Activated CD4-positive, alpha-beta T cell treated with anti-CD3 and anti-CD28 coated beads, Interleukin-2, amount 10 ng/mL, durations not matched to agents 24 days and 14 days (primary cell): ENCODE measurements around the gene PEX1. TPM values are rescaled to one million over a fixed set of nuclear protein-coding genes. Genes with fewer than 3 reads are reported as not detected.
"Not testable (repeated sequence)": the region's sequence is repeated elsewhere in the genome, so short reads cannot be mapped to it uniquely, and the experiment has no call there.

Experiments
- DNase-seq: peaks from one replicate; pipeline ENCODE4 v3.0.0; 2022
- H3K27ac Mint-ChIP-seq: one replicate; pipeline ENCODE4 v1.8.0; 2022; ENCODE audit warnings: mild to moderate bottlenecking, mixed read lengths
- H3K27me3 Mint-ChIP-seq: one replicate; pipeline ENCODE4 v1.8.0; 2022; ENCODE audit warnings: mixed read lengths
- H3K36me3 Mint-ChIP-seq: one replicate; pipeline ENCODE4 v1.8.0; 2022; ENCODE audit warnings: low read depth, mild to moderate bottlenecking, mixed read lengths
- H3K4me1 Mint-ChIP-seq: one replicate; pipeline ENCODE4 v1.8.0; 2021; ENCODE audit warnings: mixed read lengths
- H3K4me3 Mint-ChIP-seq: one replicate; pipeline ENCODE4 v1.8.0; 2022; ENCODE audit warnings: mild to moderate bottlenecking, moderate library complexity, mixed read lengths
- H3K9me3 Mint-ChIP-seq: one replicate; pipeline ENCODE4 v1.8.0; 2021; ENCODE audit warnings: mixed read lengths
- intact Hi-C: fragments of 100-400 bp; cut with micrococcal nuclease; formaldehyde crosslinking; loops from one replicate; pipeline ENCODE4 v1.15.1; 2023
- total RNA-seq: library from RNA; stranded (reverse); gene quantifications from 2 replicates; pipeline ENCODE4 v1.2.3, GENCODE V29; 2022

PEX1 gene
- total RNA-seq, 1 donor from 2014 or later = 14.4 TPM

DNA sequence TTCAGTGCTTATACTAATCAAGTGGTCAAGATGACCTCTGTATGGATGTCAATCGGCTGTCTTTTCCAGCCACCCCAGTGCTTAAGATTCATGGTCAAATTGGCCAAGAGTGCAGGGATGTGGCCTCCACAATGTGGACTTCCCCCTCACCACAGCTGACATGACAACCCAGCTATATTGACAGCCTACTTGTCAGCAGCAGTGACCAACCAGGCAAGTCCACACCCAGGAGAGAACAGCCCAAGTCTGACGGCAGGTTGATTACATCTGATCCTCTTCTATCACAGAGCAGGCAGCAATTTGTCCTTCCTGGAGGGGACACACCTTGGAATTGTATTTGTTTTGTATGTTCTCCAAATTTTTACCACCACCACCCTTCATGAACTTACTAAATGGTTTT is 42.3 kb downstream of the PEX1 start:
- no peak overlapping the region for H3K27ac Mint-ChIP-seq
- H3K9me3 Mint-ChIP-seq = no peaks in the 10 kb centered on the region

DNA sequence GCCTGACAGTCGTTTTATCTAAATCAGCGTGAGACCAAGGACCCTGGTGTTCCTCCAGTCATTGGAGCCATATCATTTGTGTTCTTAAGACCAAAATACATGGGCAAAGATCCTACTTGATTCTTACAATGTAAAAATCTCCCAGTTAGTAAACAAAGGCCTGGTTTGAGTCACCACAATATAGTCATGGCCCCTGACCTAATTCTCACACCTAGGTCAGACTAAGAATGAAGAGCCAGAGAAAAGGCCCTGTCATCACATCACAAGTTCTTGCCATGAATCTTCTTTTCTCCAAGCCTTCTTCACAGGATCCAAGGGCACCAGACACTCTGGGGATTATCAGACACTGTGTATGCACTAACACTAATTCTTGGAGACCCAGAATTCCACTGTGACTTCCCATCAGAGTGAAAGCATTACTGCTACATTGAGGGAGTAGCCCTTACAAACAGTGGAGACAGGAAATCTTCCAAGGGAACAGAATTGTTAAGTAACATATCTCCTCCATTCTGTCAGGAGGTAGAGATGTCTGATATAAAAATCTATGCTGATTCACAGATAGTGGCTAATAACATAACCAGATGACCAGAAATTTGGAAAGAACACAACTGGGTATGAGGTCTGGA is 42.9 kb downstream of the PEX1 start:
- no peak for DNase-seq
- no peak overlapping the region for H3K27ac Mint-ChIP-seq
- H3K27me3 Mint-ChIP-seq = no peaks in the 10 kb centered on the region
- H3K36me3 Mint-ChIP-seq = peaks cover 11% of the 10 kb centered on the region
- no peak overlapping the region for H3K4me3 Mint-ChIP-seq
- no peaks in the 10 kb centered on the region for H3K4me1 Mint-ChIP-seq
- H3K9me3 Mint-ChIP-seq = no peaks in the 10 kb centered on the region
- intact Hi-C loops = no loop called here

More for the DNA sequence above, 42.3 kb downstream of the PEX1 start:
- Mint-ChIP-seq H3K27me3 (no peaks in the 10 kb centered on the region), H3K36me3 (peaks cover 12% of the 10 kb centered on the region), H3K4me3 (no peak overlapping the region), H3K4me1 (no peaks in the 10 kb centered on the region)
- DNase-seq = no peak
- intact Hi-C loops = no loop called here

DNA sequence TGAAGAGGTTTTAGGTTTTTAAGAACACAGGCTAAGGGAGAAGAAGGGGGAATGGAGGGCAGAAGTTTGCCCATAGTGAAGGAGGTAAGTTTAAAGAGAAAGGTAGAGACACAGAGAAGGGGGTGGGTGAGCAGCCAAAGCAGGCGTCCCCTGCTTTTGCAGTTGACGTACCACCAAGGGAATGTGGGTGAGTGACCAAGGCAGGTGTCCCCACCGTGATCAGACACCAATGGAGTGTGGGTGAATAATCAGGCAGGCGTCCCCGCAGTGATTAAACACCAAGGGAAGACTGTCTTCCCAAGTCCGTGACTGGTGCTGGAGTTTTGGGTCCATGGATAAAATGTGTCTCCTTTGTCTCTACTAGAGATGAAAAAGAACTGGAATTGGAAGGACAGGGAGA is 44.1 kb downstream of the PEX1 start:
- H3K36me3 Mint-ChIP-seq, H3K4me3 Mint-ChIP-seq, intact Hi-C loops, DNase-seq, H3K9me3 Mint-ChIP-seq, H3K27ac Mint-ChIP-seq, H3K27me3 Mint-ChIP-seq, H3K4me1 Mint-ChIP-seq: not testable (repeated sequence)

DNA sequence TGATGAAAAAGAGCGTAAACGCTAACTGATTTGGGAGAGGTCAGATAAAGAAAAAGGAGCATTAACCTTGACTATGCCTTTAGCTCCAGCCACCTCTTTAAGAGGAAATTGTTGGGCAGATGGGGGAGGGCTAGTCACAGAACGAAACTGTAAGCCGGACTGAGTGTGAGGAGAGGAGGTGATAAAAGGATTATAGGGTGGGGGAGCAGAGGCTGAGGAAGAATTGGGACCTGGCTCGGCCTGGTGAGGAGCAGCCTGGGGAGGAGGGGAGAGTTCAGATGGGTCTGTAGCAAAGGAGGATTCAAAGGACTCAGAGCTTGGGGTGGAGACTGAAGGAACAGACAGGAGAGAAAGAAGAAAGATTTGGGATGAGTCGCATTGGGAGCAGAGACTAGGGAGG is 44.7 kb downstream of the PEX1 start:
- DNase-seq, intact Hi-C loops, H3K4me3 Mint-ChIP-seq, H3K27ac Mint-ChIP-seq, H3K9me3 Mint-ChIP-seq, H3K4me1 Mint-ChIP-seq, H3K36me3 Mint-ChIP-seq, H3K27me3 Mint-ChIP-seq: not testable (repeated sequence)

DNA sequence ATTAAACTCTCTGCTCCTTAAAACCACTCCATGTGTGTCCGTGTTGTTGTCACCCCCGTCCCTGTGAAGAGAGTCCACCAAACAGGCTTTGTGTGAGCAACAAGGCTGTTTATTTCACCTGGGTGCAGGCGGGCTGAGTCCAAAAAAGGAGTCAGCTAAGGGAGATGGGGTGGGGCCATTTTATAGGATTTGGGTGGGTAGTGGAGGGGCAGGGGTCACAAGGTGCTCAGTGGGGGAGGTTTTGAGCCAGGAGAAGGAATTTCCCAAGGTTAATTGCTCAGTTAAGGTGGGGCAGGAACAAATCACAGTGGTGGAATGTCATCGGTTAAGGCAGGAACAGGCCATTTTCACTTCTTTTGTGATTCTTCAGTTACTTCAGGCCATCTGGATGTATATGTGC is 49.2 kb downstream of the PEX1 start:
- H3K36me3 Mint-ChIP-seq, H3K4me3 Mint-ChIP-seq, intact Hi-C loops: not testable (repeated sequence)

DNA sequence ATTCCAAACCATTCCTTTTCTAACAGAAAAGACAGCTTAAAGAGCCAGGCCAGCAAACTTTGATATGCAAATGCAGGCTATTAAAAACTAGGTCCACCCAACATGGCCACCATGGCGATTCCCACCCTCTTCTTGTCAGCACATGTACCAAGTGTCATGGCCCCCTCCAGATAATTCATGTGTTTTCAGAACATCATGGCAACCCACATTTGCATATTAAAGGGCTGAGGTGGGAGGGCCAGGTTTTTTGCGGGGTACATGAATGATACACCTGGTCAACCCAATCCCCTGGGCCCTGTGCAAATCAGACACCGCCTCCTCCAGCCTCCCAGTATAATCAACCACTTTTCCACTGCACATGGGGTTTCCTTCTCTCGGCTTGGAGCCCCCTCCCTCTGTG is 49.6 kb downstream of the PEX1 start:
- Mint-ChIP-seq H3K9me3 (no peaks in the 10 kb centered on the region), H3K27ac (no peak overlapping the region), H3K4me1 (no peaks in the 10 kb centered on the region), H3K36me3 (no peaks in the 10 kb centered on the region), H3K27me3 (no peaks in the 10 kb centered on the region), H3K4me3 (no peak overlapping the region)
- intact Hi-C loops = no loop called here
- no peak for DNase-seq

More for the DNA sequence above, 49.2 kb downstream of the PEX1 start:
- H3K4me1 Mint-ChIP-seq, H3K27ac Mint-ChIP-seq, H3K9me3 Mint-ChIP-seq, DNase-seq, H3K27me3 Mint-ChIP-seq: not testable (repeated sequence)

DNA sequence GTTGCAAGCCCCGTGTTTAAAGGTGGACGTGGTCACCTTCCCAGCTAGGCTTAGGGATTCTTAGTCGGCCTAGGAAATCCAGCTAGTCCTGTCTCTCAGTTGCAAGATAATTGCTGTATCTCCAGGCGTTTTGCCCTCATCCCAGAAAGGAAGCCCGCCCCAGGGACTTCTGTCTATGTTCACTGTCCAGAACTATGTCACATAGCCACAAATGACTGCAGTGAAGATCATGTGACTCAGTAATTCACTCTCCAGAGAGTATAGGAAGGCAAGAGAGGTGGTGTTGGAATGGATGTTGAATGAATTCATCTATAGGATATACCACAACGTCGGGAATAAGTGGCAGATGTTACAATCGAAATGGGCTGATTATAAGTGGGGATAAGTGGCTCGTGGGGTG is 50.2 kb downstream of the PEX1 start:
- DNase-seq = no peak
- no peak overlapping the region for H3K4me3 Mint-ChIP-seq
- intact Hi-C loops = no loop called here
- no peaks in the 10 kb centered on the region for H3K4me1 Mint-ChIP-seq
- no peaks in the 10 kb centered on the region for H3K36me3 Mint-ChIP-seq
- no peaks in the 10 kb centered on the region for H3K27me3 Mint-ChIP-seq
- H3K9me3 Mint-ChIP-seq = no peaks in the 10 kb centered on the region
- H3K27ac Mint-ChIP-seq = no peak overlapping the region

DNA sequence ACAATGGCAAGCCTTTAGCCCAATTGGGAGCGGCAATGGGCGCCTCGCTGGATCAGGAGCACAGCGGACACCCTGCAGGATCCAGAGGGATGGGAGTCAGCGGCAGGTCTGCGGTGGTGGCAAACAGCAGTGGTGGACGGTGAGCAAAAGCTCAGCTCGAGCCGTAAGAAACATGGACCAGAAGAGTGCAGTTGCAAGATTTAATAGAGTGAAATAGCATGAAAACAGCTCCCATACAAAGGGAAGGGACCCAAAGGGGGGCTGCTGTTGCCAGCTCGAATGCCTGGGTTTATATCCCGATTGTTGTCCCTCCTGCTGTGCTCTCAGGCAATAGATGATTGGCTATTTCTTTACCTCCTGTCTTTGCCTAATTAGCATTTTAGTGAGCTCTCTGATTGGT is 50.6 kb downstream of the PEX1 start, which contains the start of gene ERVW-1:
TSS of gene ERVW-1 (minus strand) at position 266 of the 400 bp plus-strand sequence. CDS start 7,565 bp downstream, outside the sequence.
- H3K27me3 Mint-ChIP-seq, H3K9me3 Mint-ChIP-seq, intact Hi-C loops, H3K36me3 Mint-ChIP-seq, H3K4me1 Mint-ChIP-seq, H3K27ac Mint-ChIP-seq, DNase-seq, H3K4me3 Mint-ChIP-seq: not testable (repeated sequence)

DNA sequence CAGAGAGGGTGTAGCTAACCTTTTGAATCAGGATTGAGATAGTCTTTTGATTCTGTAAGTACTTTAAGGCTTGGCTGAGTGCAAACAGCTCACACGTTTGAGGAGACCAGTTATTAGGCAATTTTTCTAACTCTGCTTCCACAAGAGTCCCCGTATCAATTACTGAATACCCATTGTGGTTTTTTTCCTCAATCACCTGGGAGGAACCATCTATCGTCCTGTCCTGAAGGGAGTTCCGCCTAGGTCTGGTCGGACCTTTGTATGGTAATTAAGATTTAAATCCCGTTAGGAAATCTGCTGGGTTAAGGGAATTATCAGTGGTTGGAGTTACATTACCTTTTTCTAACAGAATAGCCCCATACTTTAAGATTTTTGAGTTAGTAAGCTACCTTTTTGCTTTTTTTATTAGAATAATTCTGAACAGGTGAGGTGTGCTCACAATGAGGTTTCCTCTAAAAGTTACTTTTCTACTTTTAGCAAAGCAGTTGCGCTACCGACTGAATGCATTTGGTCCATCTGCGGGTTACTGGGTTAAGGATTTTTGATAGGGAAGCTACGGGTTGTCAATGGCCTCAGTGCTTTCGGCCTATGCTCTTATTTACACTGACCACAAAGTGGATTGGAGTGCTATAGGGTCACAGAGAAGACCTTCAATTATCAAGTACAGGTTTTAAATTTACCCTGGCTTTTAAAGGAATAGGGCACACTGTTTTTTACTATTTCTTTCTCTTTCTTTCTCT is 52.3 kb downstream of the PEX1 start:
- DNase-seq, H3K9me3 Mint-ChIP-seq, H3K36me3 Mint-ChIP-seq, H3K4me3 Mint-ChIP-seq, H3K27ac Mint-ChIP-seq, H3K27me3 Mint-ChIP-seq, intact Hi-C loops, H3K4me1 Mint-ChIP-seq: not testable (repeated sequence)

DNA sequence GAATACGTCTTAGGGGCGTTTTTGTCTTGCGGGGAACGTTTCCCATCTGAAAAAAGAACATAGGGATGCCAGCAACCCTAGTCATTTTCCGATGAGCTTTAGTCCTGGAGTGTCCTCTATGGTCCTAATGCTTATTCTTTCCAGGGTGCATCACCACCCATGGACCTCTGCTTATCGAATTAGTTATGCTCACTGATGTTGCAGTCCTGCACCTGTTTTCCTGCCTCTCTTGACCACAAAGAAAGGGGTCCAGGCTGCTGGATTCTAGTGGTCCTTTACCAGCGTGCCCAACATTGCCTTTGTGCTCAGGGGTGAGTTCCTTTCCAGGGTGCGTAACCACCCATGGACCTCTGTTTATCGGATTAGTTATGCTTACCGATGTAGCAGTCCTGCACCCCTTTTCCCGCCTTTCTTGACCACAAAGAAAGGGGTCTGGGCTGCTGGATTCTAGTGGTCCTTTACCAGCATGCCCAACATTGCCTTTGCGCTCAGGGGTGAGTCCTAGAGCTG is 53.0 kb downstream of the PEX1 start:
- DNase-seq, H3K27ac Mint-ChIP-seq, H3K9me3 Mint-ChIP-seq, H3K4me1 Mint-ChIP-seq, H3K36me3 Mint-ChIP-seq, H3K27me3 Mint-ChIP-seq, intact Hi-C loops, H3K4me3 Mint-ChIP-seq: not testable (repeated sequence)

DNA sequence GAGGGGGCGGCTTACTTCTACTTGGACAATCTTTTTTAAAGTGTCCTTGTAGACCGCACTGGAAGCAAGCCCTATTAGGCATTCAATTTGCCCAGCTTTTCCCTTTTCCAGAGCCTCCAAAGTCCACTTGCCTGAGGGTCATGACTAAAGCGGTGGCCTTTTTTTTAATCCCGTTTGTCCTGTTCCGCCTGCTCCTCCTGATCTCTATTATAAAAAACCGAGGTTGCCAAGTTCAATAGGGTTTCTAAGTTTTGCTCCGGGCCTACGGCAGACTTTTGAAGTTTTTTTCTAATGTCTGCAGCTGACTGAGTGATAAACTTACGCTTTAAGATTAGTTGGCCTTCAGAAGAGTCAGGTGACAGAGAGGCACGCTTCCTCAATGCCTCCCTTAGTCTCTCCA is 54.3 kb downstream of the PEX1 start:
- H3K4me1 Mint-ChIP-seq, H3K27ac Mint-ChIP-seq, intact Hi-C loops, H3K27me3 Mint-ChIP-seq, H3K36me3 Mint-ChIP-seq, DNase-seq, H3K4me3 Mint-ChIP-seq, H3K9me3 Mint-ChIP-seq: not testable (repeated sequence)

DNA sequence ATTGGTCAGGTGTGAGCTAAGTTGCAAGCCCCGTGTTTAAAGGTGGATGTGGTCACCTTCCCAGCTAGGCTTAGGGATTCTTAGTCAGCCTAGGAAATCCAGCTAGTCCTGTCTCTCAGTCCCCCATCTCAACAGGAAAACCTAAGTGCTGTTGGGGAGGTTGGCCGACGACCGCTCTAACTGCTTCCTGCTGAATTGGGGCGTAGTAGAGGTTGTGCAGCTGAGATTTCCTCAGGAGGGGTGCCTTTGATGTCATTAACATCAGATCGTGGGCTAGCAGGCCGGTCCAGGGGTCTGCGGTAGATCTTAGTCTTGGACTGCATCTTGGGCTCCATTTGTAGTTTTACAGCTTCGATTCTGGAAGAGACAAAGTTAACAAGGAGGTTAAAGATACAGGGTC is 59.7 kb downstream of the PEX1 start:
- H3K4me1 Mint-ChIP-seq, H3K27me3 Mint-ChIP-seq, intact Hi-C loops, DNase-seq, H3K27ac Mint-ChIP-seq, H3K36me3 Mint-ChIP-seq, H3K4me3 Mint-ChIP-seq: not testable (repeated sequence)
- H3K9me3 Mint-ChIP-seq = peaks cover 14% of the 10 kb centered on the region

DNA sequence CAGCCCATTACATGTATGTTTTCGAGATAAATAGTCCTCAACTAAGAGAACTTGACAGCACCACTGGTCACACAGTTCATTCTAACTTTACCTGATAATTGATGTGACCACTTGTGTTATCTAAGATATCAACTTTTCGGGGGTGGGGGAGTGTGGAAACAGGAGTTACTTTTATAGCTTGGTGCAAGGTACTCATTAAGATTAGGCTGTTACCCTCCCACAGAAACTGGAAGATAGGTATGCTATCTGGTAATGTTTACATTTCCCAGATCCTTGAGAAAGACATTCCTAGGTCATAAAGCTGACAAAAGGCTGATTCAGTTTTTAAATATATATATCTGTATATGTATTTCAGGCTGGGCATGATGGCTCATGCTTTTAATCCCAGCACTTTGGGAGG is 61.6 kb downstream of the PEX1 start:
- no peak for DNase-seq
- Mint-ChIP-seq H3K27ac (no peak overlapping the region), H3K4me1 (peaks cover under 1% of the 10 kb centered on the region), H3K27me3 (no peaks in the 10 kb centered on the region), H3K4me3 (no peak overlapping the region), H3K9me3 (peaks cover 14% of the 10 kb centered on the region), H3K36me3 (peaks cover 6% of the 10 kb centered on the region)
- intact Hi-C loops = no loop called here

DNA sequence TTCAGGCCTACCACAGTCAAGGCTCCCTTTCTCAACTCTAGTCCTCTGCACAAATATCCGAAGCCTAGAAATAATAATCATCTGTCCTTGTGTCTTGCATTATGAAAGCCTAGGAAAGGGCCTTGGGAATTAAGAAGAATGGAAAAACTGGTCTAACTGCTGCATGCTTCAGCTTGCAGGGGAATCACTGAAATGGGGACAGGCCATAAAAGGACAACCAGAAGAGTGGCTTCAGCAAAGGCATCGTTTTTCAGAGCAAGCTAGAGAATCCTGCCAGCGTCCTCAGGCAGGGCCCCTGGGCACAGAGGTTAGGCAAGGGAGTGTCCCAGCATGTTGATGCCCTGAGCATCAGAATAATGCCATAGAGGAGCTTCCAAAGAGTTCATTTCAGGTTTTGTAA is 63.8 kb downstream of the PEX1 start:
- no peak overlapping the region for H3K4me3 Mint-ChIP-seq
- intact Hi-C loops = loop anchor here (5.0 kb wide), 1 partner anchor 42 kb away; no protein-coding TSS in a partner anchor

More for the DNA sequence above, 63.8 kb downstream of the PEX1 start:
- H3K27ac Mint-ChIP-seq = no peak overlapping the region
- peaks cover 2% of the 10 kb centered on the region for H3K4me1 Mint-ChIP-seq
- H3K36me3 Mint-ChIP-seq = peaks cover 6% of the 10 kb centered on the region
- DNase-seq = no peak
- H3K9me3 Mint-ChIP-seq = peaks cover 12% of the 10 kb centered on the region
- no peaks in the 10 kb centered on the region for H3K27me3 Mint-ChIP-seq
